Neuronal stem cell (in vitro differentiated cells): ENCODE results near the gene TYRO3.
A peak's percentile ranks its signal among the peaks of the same experiment; 100 is the strongest.

Source experiments
- DNase-seq: peaks from one replicate; pipeline ENCODE4 v3.0.0-alpha.2; 2013; ENCODE audit warnings: low spot score
- H2AFZ ChIP-seq: one replicate; pipeline ENCODE4 v1.6.1; 2013; ENCODE audit warnings: mild to moderate bottlenecking, low read length, inconsistent platforms
- H2AK5ac ChIP-seq: 2 replicates; pipeline ENCODE4 v1.6.1; 2013; ENCODE audit warnings: low read depth, mild to moderate bottlenecking, inconsistent platforms, low read length, moderate library complexity, mixed read lengths
- H2BK120ac ChIP-seq: 2 replicates; pipeline ENCODE4 v1.6.1; 2013; ENCODE audit warnings: low read depth, mild to moderate bottlenecking, inconsistent platforms, low read length, moderate library complexity, mixed read lengths
- H2BK12ac ChIP-seq: one replicate; pipeline ENCODE4 v1.6.1; 2013; ENCODE audit warnings: low read length, inconsistent platforms
- H2BK15ac ChIP-seq: 2 replicates; pipeline ENCODE4 v1.6.1; 2013; ENCODE audit warnings: mild to moderate bottlenecking, low read length, inconsistent platforms, mixed read lengths
- H2BK5ac ChIP-seq: one replicate; pipeline ENCODE4 v1.6.1; 2013; ENCODE audit warnings: inconsistent platforms, mild to moderate bottlenecking, low read length, moderate library complexity
- H3K14ac ChIP-seq: one replicate; pipeline ENCODE4 v1.6.1; 2013; ENCODE audit warnings: low read length, inconsistent platforms
- H3K18ac ChIP-seq: 2 replicates; pipeline ENCODE4 v1.6.1; 2013; ENCODE audit warnings: low read length, inconsistent platforms
- H3K23ac ChIP-seq: 2 replicates; pipeline ENCODE4 v1.6.1; 2013; ENCODE audit warnings: low read depth, mild to moderate bottlenecking, mixed read lengths, low read length, inconsistent platforms; ENCODE audit not compliant: poor library complexity
- H3K27ac ChIP-seq: replicated peaks from 3 replicates; pipeline ENCODE4 v1.5.1; 2013; ENCODE audit warnings: low read length, inconsistent platforms
- H3K27me3 ChIP-seq, 3 experiments: 2 replicates each; pipeline ENCODE4 v1.6.1; 2013; ENCODE audit warnings: low read length in 3 of 3, mild to moderate bottlenecking in 2 of 3, inconsistent platforms in 1 of 3, low read depth in 1 of 3, mixed read lengths in 1 of 3, moderate library complexity in 1 of 3; ENCODE audit not compliant: control insufficient read depth in 3 of 3, insufficient read depth in 3 of 3
- H3K36me3 ChIP-seq, 2 donors: replicated peaks in 1 of 2; 2 replicates each; pipeline ENCODE4 v1.6.1; 2013; ENCODE audit warnings: low read length in 2 of 2; ENCODE audit not compliant: control insufficient read depth in 2 of 2, insufficient read depth in 2 of 2
- H3K4ac ChIP-seq: 2 replicates; pipeline ENCODE4 v1.6.1; 2013; ENCODE audit warnings: inconsistent platforms, mild to moderate bottlenecking, low read length, moderate library complexity
- H3K4me1 ChIP-seq, 2 donors: 1 replicate in 1 of 2; 2 replicates in 1 of 2; pipeline ENCODE4 v1.6.1; 2013; ENCODE audit warnings: low read length in 2 of 2, low read depth in 1 of 2; ENCODE audit not compliant: control insufficient read depth in 2 of 2, insufficient read depth in 1 of 2
- H3K4me2 ChIP-seq: one replicate; pipeline ENCODE4 v1.6.1; 2013; ENCODE audit warnings: mild to moderate bottlenecking, low read length, inconsistent platforms; ENCODE audit not compliant: insufficient read depth, poor library complexity, severe bottlenecking
- H3K4me3 ChIP-seq, 2 donors: 2 replicates each; pipeline ENCODE4 v1.5.1; 2013; ENCODE audit warnings: low read length in 2 of 2, mild to moderate bottlenecking in 2 of 2, inconsistent platforms in 1 of 2, moderate library complexity in 1 of 2
- H3K79me1 ChIP-seq: one replicate; pipeline ENCODE4 v1.6.1; 2013; ENCODE audit warnings: low read depth, mild to moderate bottlenecking, inconsistent platforms, low read length, moderate library complexity
- H3K9ac ChIP-seq: one replicate; pipeline ENCODE4 v1.6.1; 2013; ENCODE audit warnings: mild to moderate bottlenecking, low read depth, low read length, inconsistent platforms; ENCODE audit not compliant: poor library complexity
- H3K9me3 ChIP-seq, 2 donors: replicated peaks in 1 of 2; 2 replicates each; pipeline versions ENCODE3 to v1.6.1; 2013; ENCODE audit warnings: low read length in 2 of 2, mild to moderate bottlenecking in 2 of 2, inconsistent platforms in 1 of 2, low read depth in 1 of 2, mixed read lengths in 1 of 2, moderate library complexity in 1 of 2; ENCODE audit not compliant: control insufficient read depth in 2 of 2, insufficient read depth in 1 of 2
- H4K8ac ChIP-seq: one replicate; pipeline ENCODE4 v1.6.1; 2013; ENCODE audit warnings: low read depth, mild to moderate bottlenecking, inconsistent platforms, low read length, moderate library complexity
- H4K91ac ChIP-seq: one replicate; pipeline ENCODE4 v1.6.1; 2013; ENCODE audit warnings: low read length, low read depth, mild to moderate bottlenecking, inconsistent platforms; ENCODE audit not compliant: poor library complexity
- WGBS, 2 donors: extraction: QIAGEN DNeasy Blood & Tissue Kit; methylation state at CpG; one replicate each; pipeline ENCODE4 v1.1.7; 2013; ENCODE audit warnings: missing lambda C conversion rate in 2 of 2, mixed read lengths in 1 of 2; ENCODE audit not compliant: insufficient read length in 2 of 2, insufficient replicate concordance in 1 of 2; ENCODE audit errors: extremely low coverage in 2 of 2; 5-methylcytosine and 5-hydroxymethylcytosine counted together

Gene TYRO3

DNA sequence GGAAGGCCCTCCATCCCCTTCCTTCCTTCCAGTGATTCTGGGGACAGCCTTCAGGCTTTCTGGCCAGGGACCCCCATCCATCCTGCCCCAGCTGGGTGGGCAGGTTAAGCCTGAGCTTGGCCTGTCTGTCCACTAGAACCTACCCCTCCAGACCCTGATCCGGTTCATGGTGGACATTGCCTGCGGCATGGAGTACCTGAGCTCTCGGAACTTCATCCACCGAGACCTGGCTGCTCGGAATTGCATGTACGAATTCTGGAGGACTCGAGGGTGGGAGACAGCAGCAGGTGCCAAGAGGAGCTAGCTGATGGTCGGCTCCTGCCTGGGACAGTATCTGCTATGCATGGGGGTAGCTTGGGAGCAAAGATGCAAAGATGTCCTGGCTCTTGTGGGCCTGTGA lies 13.9 kb downstream of the TYRO3 start:
- H3K27ac ChIP-seq = no peak overlapping the region
- no peaks in the 10 kb centered on the region for H3K79me1 ChIP-seq
- H3K18ac ChIP-seq = no peak overlapping the region
- no peak overlapping the region for H3K4ac ChIP-seq
- H2AFZ ChIP-seq = no peak overlapping the region
- no peak overlapping the region for H2AK5ac ChIP-seq
- H2BK5ac ChIP-seq = peak overlapping the region; percentile 33
- no peak overlapping the region for H3K14ac ChIP-seq
- peaks cover 0 to 2% of the 10 kb centered on the region in 2 donors for H3K9me3 ChIP-seq
- peak overlapping the region; percentile 44 for H3K23ac ChIP-seq
- peaks cover 12 to 14% of the 10 kb centered on the region in 2 donors for H3K4me1 ChIP-seq
- no peak overlapping the region for H3K9ac ChIP-seq
- WGBS, 2 donors = no CpG with 5 or more reads among the region's 8 CpGs
- no peak overlapping the region for H4K91ac ChIP-seq
- DNase-seq = no peak
- no peak overlapping the region for H2BK15ac ChIP-seq
- H3K4me3 ChIP-seq = no peak overlapping the region
- no peaks in the 10 kb centered on the region for H3K27me3 ChIP-seq
- no peak overlapping the region for H2BK120ac ChIP-seq
- H3K4me2 ChIP-seq = no peak overlapping the region
- H3K36me3 ChIP-seq = peaks cover 60 to 79% of the 10 kb centered on the region in 2 donors
- H4K8ac ChIP-seq = no peak overlapping the region
- no peak overlapping the region for H2BK12ac ChIP-seq

GRCh38 chr15:41573396-41573795 lies 14.4 kb downstream of the TYRO3 start:
- no peak overlapping the region for H3K9ac ChIP-seq
- peaks cover 6 to 10% of the 10 kb centered on the region in 2 donors for H3K4me1 ChIP-seq
- H2BK120ac ChIP-seq = no peak overlapping the region
- no peak overlapping the region for H3K27ac ChIP-seq
- peaks cover 65 to 84% of the 10 kb centered on the region in 2 donors for H3K36me3 ChIP-seq
- peak overlapping the region; percentile 33 for H2BK5ac ChIP-seq
- no peak overlapping the region for H3K14ac ChIP-seq
- H3K18ac ChIP-seq = no peak overlapping the region
- WGBS, 2 donors = no CpG with 5 or more reads among the region's 13 CpGs
- H3K4me2 ChIP-seq = no peak overlapping the region
- no peak overlapping the region for H3K4me3 ChIP-seq
- no peak for DNase-seq
- H2AFZ ChIP-seq = no peak overlapping the region
- peak overlapping the region; percentile 44 for H3K23ac ChIP-seq
- H4K8ac ChIP-seq = no peak overlapping the region
- no peak overlapping the region for H2BK15ac ChIP-seq
- no peak overlapping the region for H4K91ac ChIP-seq
- H2BK12ac ChIP-seq = no peak overlapping the region
- no peaks in the 10 kb centered on the region for H3K79me1 ChIP-seq
- no peaks in the 10 kb centered on the region for H3K27me3 ChIP-seq
- peak overlapping the region; percentile 30 for H3K4ac ChIP-seq
- H3K9me3 ChIP-seq = peaks cover 0 to 2% of the 10 kb centered on the region in 2 donors
- peak overlapping the region; percentile 33 for H2AK5ac ChIP-seq

DNA sequence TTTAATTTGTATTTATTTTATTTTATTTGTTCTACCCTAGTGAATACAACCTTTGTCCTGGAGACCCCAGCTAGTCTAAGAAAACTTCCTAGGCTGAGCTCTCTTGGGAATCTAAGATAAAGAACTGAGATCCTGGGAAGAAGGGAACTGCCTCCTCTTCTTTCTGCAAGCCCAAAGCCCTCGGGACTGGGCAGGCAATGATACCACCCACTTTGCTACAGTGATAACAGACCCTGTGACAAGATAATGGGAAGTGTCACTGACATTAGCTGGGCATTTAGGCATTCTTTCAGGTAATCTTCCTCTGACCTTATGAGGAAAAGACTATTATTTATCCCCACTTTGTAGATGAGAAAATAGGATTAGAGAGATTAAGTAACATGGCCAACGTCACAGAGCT lies 15.1 kb downstream of the TYRO3 start:
- DNase-seq = no peak
- no peak overlapping the region for H2AK5ac ChIP-seq
- H4K91ac ChIP-seq = no peak overlapping the region
- peaks cover 0 to 5% of the 10 kb centered on the region in 2 donors for H3K4me1 ChIP-seq
- no peak overlapping the region for H4K8ac ChIP-seq
- H3K4ac ChIP-seq = no peak overlapping the region
- H3K36me3 ChIP-seq = peaks cover 70 to 86% of the 10 kb centered on the region in 2 donors
- no peaks in the 10 kb centered on the region for H3K27me3 ChIP-seq
- H3K4me3 ChIP-seq = no peak overlapping the region
- H2BK120ac ChIP-seq = no peak overlapping the region
- H3K14ac ChIP-seq = no peak overlapping the region
- peaks cover 0 to 2% of the 10 kb centered on the region in 2 donors for H3K9me3 ChIP-seq
- no CpG with 5 or more reads among the region's 2 CpGs for WGBS, 2 donors
- no peaks in the 10 kb centered on the region for H3K79me1 ChIP-seq
- H3K23ac ChIP-seq = no peak overlapping the region
- no peak overlapping the region for H2BK5ac ChIP-seq
- no peak overlapping the region for H3K27ac ChIP-seq
- no peak overlapping the region for H3K9ac ChIP-seq
- no peak overlapping the region for H2AFZ ChIP-seq
- no peak overlapping the region for H3K18ac ChIP-seq
- H3K4me2 ChIP-seq = no peak overlapping the region
- no peak overlapping the region for H2BK15ac ChIP-seq
- H2BK12ac ChIP-seq = no peak overlapping the region

- H2BK5ac ChIP-seq = no peak overlapping the region
- H3K36me3 ChIP-seq = peaks cover 64 to 75% of the 10 kb centered on the region in 2 donors
- WGBS, 2 donors = no CpG with 5 or more reads among the region's 6 CpGs
- no peak overlapping the region for H2BK12ac ChIP-seq
- peak overlapping the region; percentile 25 for H3K23ac ChIP-seq
- H4K91ac ChIP-seq = no peak overlapping the region
- H4K8ac ChIP-seq = no peak overlapping the region
- H3K4me3 ChIP-seq = no peak overlapping the region
- no peaks in the 10 kb centered on the region for H3K4me1 ChIP-seq
- H3K4ac ChIP-seq = no peak overlapping the region
- no peak overlapping the region for H2AK5ac ChIP-seq
- H3K9ac ChIP-seq = peak overlapping the region; percentile 16
- peaks cover 0 to 2% of the 10 kb centered on the region in 2 donors for H3K9me3 ChIP-seq
- no peak overlapping the region for H2BK120ac ChIP-seq
- no peak for DNase-seq
- H3K79me1 ChIP-seq = no peaks in the 10 kb centered on the region
- no peaks in the 10 kb centered on the region for H3K27me3 ChIP-seq
- peak overlapping the region; percentile 47 for H2BK15ac ChIP-seq
- H2AFZ ChIP-seq = no peak overlapping the region
- H3K27ac ChIP-seq = no peak overlapping the region
- H3K4me2 ChIP-seq = no peak overlapping the region
- no peak overlapping the region for H3K18ac ChIP-seq
- peak overlapping the region; percentile 27 for H3K14ac ChIP-seq
Observed at GRCh38 chr15:41575282-41575681, 16.3 kb downstream of the TYRO3 start.
